ENCODE data around the gene STPG1. TPM values are rescaled to one million over a fixed set of nuclear protein-coding genes. Genes with fewer than 3 reads are reported as not detected.

STPG1 gene
- total RNA-seq, 1 experiment from 2014 or later: 12.8 TPM

GRCh38 chr1:24331961-24332673 is 81.5 kb downstream of the STPG1 start:
- H3K36me3 Mint-ChIP-seq: no peaks in the 10 kb centered on the region
- no peaks in the 10 kb centered on the region; the same call in 1 of the 2 replicates for H3K27me3 Mint-ChIP-seq (ENCODE audit: low read depth)
- DNase-seq (ENCODE audit: low spot score): no peak
- POLR2A ChIA-PET: no interaction called here
- no peak overlapping the region for H3K4me3 Mint-ChIP-seq
- no peak for TF ChIP-seq ZNF232 (CRISPR knock-in tag; IDR thresholded peaks at IDR 0.05)
- no peak for TF ChIP-seq ZNF512 (CRISPR knock-in tag; IDR thresholded peaks at IDR 0.05; ENCODE audit: borderline replicate concordance)
- TF ChIP-seq USF1 (CRISPR knock-in tag; IDR thresholded peaks at IDR 0.05): no peak
- TF ChIP-seq, protein P1, sequence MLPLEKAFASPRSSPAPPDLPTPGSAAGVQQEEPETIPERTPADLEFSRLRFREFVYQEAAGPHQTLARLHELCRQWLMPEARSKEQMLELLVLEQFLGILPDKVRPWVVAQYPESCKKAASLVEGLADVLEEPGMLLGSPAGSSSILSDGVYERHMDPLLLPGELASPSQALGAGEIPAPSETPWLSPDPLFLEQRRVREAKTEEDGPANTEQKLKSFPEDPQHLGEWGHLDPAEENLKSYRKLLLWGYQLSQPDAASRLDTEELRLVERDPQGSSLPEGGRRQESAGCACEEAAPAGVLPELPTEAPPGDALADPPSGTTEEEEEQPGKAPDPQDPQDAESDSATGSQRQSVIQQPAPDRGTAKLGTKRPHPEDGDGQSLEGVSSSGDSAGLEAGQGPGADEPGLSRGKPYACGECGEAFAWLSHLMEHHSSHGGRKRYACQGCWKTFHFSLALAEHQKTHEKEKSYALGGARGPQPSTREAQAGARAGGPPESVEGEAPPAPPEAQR (CRISPR knock-in tag; IDR thresholded peaks at IDR 0.05): no peak
- TF ChIP-seq ZNF396 (CRISPR knock-in tag; IDR thresholded peaks at IDR 0.05; ENCODE audit: borderline replicate concordance): no peak
- TF ChIP-seq MLX (CRISPR knock-in tag; IDR thresholded peaks at IDR 0.05): no peak
- TF ChIP-seq, protein P2, sequence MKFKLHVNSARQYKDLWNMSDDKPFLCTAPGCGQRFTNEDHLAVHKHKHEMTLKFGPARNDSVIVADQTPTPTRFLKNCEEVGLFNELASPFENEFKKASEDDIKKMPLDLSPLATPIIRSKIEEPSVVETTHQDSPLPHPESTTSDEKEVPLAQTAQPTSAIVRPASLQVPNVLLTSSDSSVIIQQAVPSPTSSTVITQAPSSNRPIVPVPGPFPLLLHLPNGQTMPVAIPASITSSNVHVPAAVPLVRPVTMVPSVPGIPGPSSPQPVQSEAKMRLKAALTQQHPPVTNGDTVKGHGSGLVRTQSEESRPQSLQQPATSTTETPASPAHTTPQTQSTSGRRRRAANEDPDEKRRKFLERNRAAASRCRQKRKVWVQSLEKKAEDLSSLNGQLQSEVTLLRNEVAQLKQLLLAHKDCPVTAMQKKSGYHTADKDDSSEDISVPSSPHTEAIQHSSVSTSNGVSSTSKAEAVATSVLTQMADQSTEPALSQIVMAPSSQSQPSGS (CRISPR knock-in tag; IDR thresholded peaks at IDR 0.05; ENCODE audit: borderline replicate concordance, low read depth): no peak
- TF ChIP-seq, protein P3, sequence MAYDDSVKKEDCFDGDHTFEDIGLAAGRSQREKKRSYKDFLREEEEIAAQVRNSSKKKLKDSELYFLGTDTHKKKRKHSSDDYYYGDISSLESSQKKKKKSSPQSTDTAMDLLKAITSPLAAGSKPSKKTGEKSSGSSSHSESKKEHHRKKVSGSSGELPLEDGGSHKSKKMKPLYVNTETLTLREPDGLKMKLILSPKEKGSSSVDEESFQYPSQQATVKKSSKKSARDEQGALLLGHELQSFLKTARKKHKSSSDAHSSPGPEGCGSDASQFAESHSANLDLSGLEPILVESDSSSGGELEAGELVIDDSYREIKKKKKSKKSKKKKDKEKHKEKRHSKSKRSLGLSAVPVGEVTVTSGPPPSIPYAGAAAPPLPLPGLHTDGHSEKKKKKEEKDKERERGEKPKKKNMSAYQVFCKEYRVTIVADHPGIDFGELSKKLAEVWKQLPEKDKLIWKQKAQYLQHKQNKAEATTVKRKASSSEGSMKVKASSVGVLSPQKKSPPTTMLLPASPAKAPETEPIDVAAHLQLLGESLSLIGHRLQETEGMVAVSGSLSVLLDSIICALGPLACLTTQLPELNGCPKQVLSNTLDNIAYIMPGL (CRISPR knock-in tag; IDR thresholded peaks at IDR 0.05): no peak
- no peak for TF ChIP-seq ZNF532 (CRISPR knock-in tag; IDR thresholded peaks at IDR 0.05; ENCODE audit: borderline replicate concordance)
- no peak for TF ChIP-seq NFYB (CRISPR knock-in tag; conservative IDR thresholded peaks at IDR 0.05; ENCODE audit: low read depth)
- TF ChIP-seq E2F4 (CRISPR knock-in tag; IDR thresholded peaks at IDR 0.05; ENCODE audit: borderline replicate concordance, low read depth): no peak
- no peak for TF ChIP-seq ZNF317 (CRISPR knock-in tag; IDR thresholded peaks at IDR 0.05; ENCODE audit: borderline replicate concordance, low read depth)
- ATAC-seq: no peak
- CTCF ChIA-PET: no interaction called here
- H3K27ac Mint-ChIP-seq: no peak overlapping the region
- H3K9me3 Mint-ChIP-seq: no peaks in the 10 kb centered on the region
- peaks cover 29% of the 10 kb centered on the region for H3K4me1 Mint-ChIP-seq

Data from WTC11 (cell line).